GM12878 (cell line): ENCODE data around the gene SGIP1. TPM values are rescaled to one million over a fixed set of nuclear protein-coding genes. Genes with fewer than 3 reads are reported as not detected.

ENCODE experiments used
- ATAC-seq: fragments of 200-7000 bp; cut with Tn5 transposase; 3 replicates; pipeline ENCODE4 v1.9.1; 2020; ENCODE audit warnings: mild to moderate bottlenecking, moderate library complexity
- BruUV-seq: library from RNA; stranded (reverse); fragments of 400-500 nt; replicated peaks from 2 replicates; lab custom pipeline; 2021; lab: Mats Ljungman, UMichigan
- CTCF ChIA-PET: fragments of 300-600 bp; sonication (Branson Sonifier 250); formaldehyde crosslinking; extraction: SDS; loops from one replicate; lab custom pipeline; 2021; ENCODE audit warnings: inconsistent platforms; lab: Yijun Ruan, JAX
- POLR2A ChIA-PET: fragments of 350-600 bp; formaldehyde crosslinking; extraction: SDS; loops from one replicate; lab custom pipeline; 2021; ENCODE audit warnings: inconsistent platforms; lab: Charles Lee
- RAD21 ChIA-PET: fragments of 300-600 bp; sonication (Branson Sonifier 250); formaldehyde crosslinking; loops from one replicate; lab custom pipeline; 2023; ENCODE audit warnings: antibody characterized with exemption; ENCODE audit not compliant: unreplicated experiment; lab: Charles Lee
- SMC1A ChIA-PET: fragments of 300-600 bp; sonication (Branson Sonifier 250); formaldehyde crosslinking; loops from one replicate; lab custom pipeline; 2023; ENCODE audit not compliant: unreplicated experiment, uncharacterized antibody; lab: Charles Lee
- DNase-seq: peaks from one replicate; pipeline ENCODE4 v3.0.0-alpha.2; 2011; ENCODE audit warnings: low read depth, low spot score
- FAIRE-seq: peaks from 3 replicates; lab custom pipeline; 2011; peaks lifted over from hg19 to GRCh38; lab: Jason Lieb, UNC
- H2AFZ ChIP-seq: 2 replicates; pipeline ENCODE4 v1.6.0; 2011; ENCODE audit warnings: low read depth, low read length, control low read depth; ENCODE audit not compliant: control insufficient read depth
- H3K27ac ChIP-seq: 2 replicates; pipeline ENCODE4 v1.5.1; 2011; ENCODE audit warnings: control low read depth; ENCODE audit not compliant: control insufficient read depth, insufficient read depth
- H3K27me3 ChIP-seq, 2 experiments: replicated peaks in 1 of 2; 2 replicates each; pipeline versions ENCODE4 v1.6.0 to v1.6.1; 2011; ENCODE audit warnings: low read length in 1 of 2; ENCODE audit not compliant: control insufficient read depth in 2 of 2, insufficient read depth in 2 of 2
- H3K36me3 ChIP-seq, 2 experiments: 2 replicates each; pipeline ENCODE4 v1.5.1; 2011; ENCODE audit warnings: low read length in 1 of 2; ENCODE audit not compliant: control insufficient read depth in 2 of 2, insufficient read depth in 2 of 2
- H3K4me1 ChIP-seq: 2 replicates; pipeline ENCODE4 v1.6.1; 2011; ENCODE audit warnings: mild to moderate bottlenecking, low read length, moderate library complexity, mixed read lengths; ENCODE audit not compliant: control insufficient read depth, insufficient read depth
- H3K4me2 ChIP-seq: 2 replicates; pipeline ENCODE4 v1.6.0; 2011; ENCODE audit warnings: control low read depth; ENCODE audit not compliant: control insufficient read depth, insufficient read depth
- H3K4me3 ChIP-seq: fragments of 200-600 bp; sonication (generic); 2 replicates; pipeline ENCODE4 v1.5.1; 2016
- H3K79me2 ChIP-seq: 2 replicates; pipeline ENCODE4 v1.6.0; 2011; ENCODE audit warnings: low read length; ENCODE audit not compliant: control insufficient read depth, insufficient read depth
- H3K9ac ChIP-seq: 2 replicates; pipeline ENCODE4 v1.8.0; 2011; ENCODE audit warnings: low read length, control low read depth, mixed read lengths; ENCODE audit not compliant: control insufficient read depth, insufficient read depth
- H3K9me3 ChIP-seq: replicated peaks from 3 replicates; pipeline ENCODE4 v1.5.1; 2011; ENCODE audit warnings: mild to moderate bottlenecking, low read length; ENCODE audit not compliant: control insufficient read depth, insufficient read depth
- H4K20me1 ChIP-seq: 2 replicates; pipeline ENCODE4 v1.6.0; 2011; ENCODE audit not compliant: control insufficient read depth, insufficient read depth
- BCL3 ChIP-seq: IDR thresholded peaks from 2 replicates; pipeline ENCODE4 v1.6.1; 2011; ENCODE audit warnings: borderline replicate concordance, low read depth, mild to moderate bottlenecking, moderate library complexity, low read length; ENCODE audit not compliant: insufficient read depth, poor library complexity, severe bottlenecking
- BMI1 ChIP-seq: fragments of 450-650 bp; IDR thresholded peaks from 2 replicates; pipeline ENCODE4 v1.6.1; 2016; ENCODE audit warnings: mild to moderate bottlenecking, moderate library complexity, borderline replicate concordance
- ESRRA ChIP-seq: IDR thresholded peaks from 2 replicates; pipeline ENCODE4 v1.6.1; 2012; ENCODE audit warnings: mild to moderate bottlenecking, low read length, improper control_type of control experiment
- FOXK2 ChIP-seq: fragments of 450-650 bp; IDR thresholded peaks from 2 replicates; pipeline ENCODE4 v1.6.1; 2017; ENCODE audit warnings: mild to moderate bottlenecking, moderate library complexity
- FOXM1 ChIP-seq: IDR thresholded peaks from 2 replicates; pipeline ENCODE4 v1.6.1; 2012; ENCODE audit warnings: low read depth, mild to moderate bottlenecking, inconsistent platforms, low read length, moderate library complexity
- GABPA ChIP-seq: IDR thresholded peaks from 2 replicates; pipeline ENCODE4 v1.6.1; 2014; ENCODE audit warnings: antibody characterized with exemption, low read depth, mild to moderate bottlenecking, inconsistent platforms
- HSF1 ChIP-seq: fragments of 150-350 bp; IDR thresholded peaks from 2 replicates; pipeline ENCODE4 v1.6.1; 2014; ENCODE audit warnings: mild to moderate bottlenecking, low read depth, low read length
- KDM1A ChIP-seq: fragments of 200-600 bp; sonication (generic); IDR thresholded peaks from 2 replicates; pipeline ENCODE4 v1.6.1; 2016; ENCODE audit warnings: borderline replicate concordance
- MLLT1 ChIP-seq: fragments of 450-650 bp; IDR thresholded peaks from 2 replicates; pipeline ENCODE4 v1.6.1; 2016; ENCODE audit warnings: mild to moderate bottlenecking
- MYB ChIP-seq: fragments of 150-350 bp; IDR thresholded peaks from 2 replicates; pipeline ENCODE4 v1.6.1; 2014; ENCODE audit warnings: mild to moderate bottlenecking, low read depth, low read length, borderline replicate concordance
- MYC ChIP-seq: IDR thresholded peaks from 2 replicates; pipeline ENCODE4 v1.6.1; 2011; ENCODE audit warnings: mild to moderate bottlenecking, low read length, moderate library complexity, inconsistent platforms; ENCODE audit not compliant: insufficient read depth, insufficient replicate concordance, insufficient read length, severe bottlenecking
- NFXL1 ChIP-seq: fragments of 450-650 bp; IDR thresholded peaks from 2 replicates; pipeline ENCODE4 v1.6.1; 2017; ENCODE audit warnings: antibody characterized with exemption, mild to moderate bottlenecking, borderline replicate concordance
- PAX5 ChIP-seq: IDR thresholded peaks from 2 replicates; pipeline ENCODE4 v1.6.1; 2011; ENCODE audit warnings: low read depth, low read length, borderline replicate concordance
- SIX5 ChIP-seq: IDR thresholded peaks from 2 replicates; pipeline ENCODE4 v1.6.1; 2011; ENCODE audit warnings: mild to moderate bottlenecking, low read depth, low read length, moderate library complexity; ENCODE audit not compliant: severe bottlenecking
- TCF7 ChIP-seq: IDR thresholded peaks from 2 replicates; pipeline ENCODE4 v1.6.1; 2014; ENCODE audit warnings: antibody characterized with exemption, borderline replicate concordance
- WGBS: methylation state at CpG from one replicate; pipeline ENCODE4 v1.1.6; 2016; ENCODE audit warnings: low lambda C conversion rate; ENCODE audit not compliant: insufficient replicate concordance, insufficient coverage; ENCODE audit errors: missing lambda C conversion rate; 5-methylcytosine and 5-hydroxymethylcytosine counted together
- in situ Hi-C: fragments of 300-500 bp; cut with MboI; formaldehyde crosslinking; loops from 9 replicates; pipeline ENCODE4 v1.14.3; 2018; ENCODE audit warnings: mixed read lengths
- intact Hi-C: fragments of 100-400 bp; cut with micrococcal nuclease; formaldehyde crosslinking; loops from one replicate; pipeline ENCODE4 v1.14.2; 2022; ENCODE audit not compliant: unreplicated experiment
- polyA plus RNA-seq, 11 experiments: library from polyadenylated mRNA; depleted of rRNA in 4 of 11; unstranded in 6 of 11; stranded (reverse) in 5 of 11; fragments of >200 nt; fragmentation: Nextera tagmentation in 4 of 11; fragmentation: Illumina TruSeq in 1 of 11; extraction: Ambion mirVana in 4 of 11; extraction: Trizol in 1 of 11; gene quantifications; 1 replicate in 1 of 11; 2 replicates in 10 of 11; pipeline versions ENCODE4 v1.2.1 to v1.2.3, GENCODE V29; 2011 to 2016; ENCODE audit warnings: inconsistent platforms in 2 of 11, missing spikeins in 2 of 11, low read depth in 1 of 11
- total RNA-seq, 4 experiments: library from RNA; depleted of rRNA in 3 of 4; stranded (reverse); fragments of >200 nt in 3 of 4; fragmentation: Illumina TruSeq in 1 of 4; extraction: Trizol in 1 of 4; gene quantifications; 2 replicates each; pipeline versions ENCODE4 v1.2.1 to v1.2.3, GENCODE V29; 2013 to 2021
- TF ChIP-seq, protein P1 (sequence below): fragments of 450-650 bp; formaldehyde crosslinking; IDR thresholded peaks from 2 replicates; pipeline ENCODE4 v1.5.0; 2022; ENCODE audit warnings: mild to moderate bottlenecking, missing genetic modification characterization

SGIP1 gene
- total and polyA plus RNA-seq, 10 of the 15 experiments (the other 5 are each of a cell fraction or from before 2014, with no cell fraction given), result 0.15 TPM; not detected in 9

GRCh38 chr1:66686406-66686805 lies 152.5 kb downstream of the SGIP1 start:
- no peak overlapping the region for H3K4me3 ChIP-seq
- ChIA-PET SMC1A (interaction anchor here (0.9 kb wide), 1 partner anchor 14 kb away, joined by 3 read pairs; no protein-coding TSS in a partner anchor), RAD21 (no interaction called here), POLR2A (interaction anchor here (0.6 kb wide), 1 partner anchor 255 kb away, joined by 3 read pairs; no protein-coding TSS in a partner anchor), CTCF (no interaction called here)
- 32% methylated on average over 3 of the region's 3 CpGs for WGBS
- H2AFZ ChIP-seq, result no peak overlapping the region
- no peaks in the 10 kb centered on the region for H3K36me3 ChIP-seq
- H3K9ac ChIP-seq, result no peak overlapping the region
- intact Hi-C loops (no loop called here), in situ Hi-C loops (no loop called here)
- H3K79me2 ChIP-seq, result no peaks in the 10 kb centered on the region
- BruUV-seq, result no TSS peak
- DNase-seq, result no peak
- no peaks in the 10 kb centered on the region for H3K9me3 ChIP-seq
- no peak overlapping the region for H3K4me2 ChIP-seq
- no peak for FAIRE-seq
- H4K20me1 ChIP-seq, result no peaks in the 10 kb centered on the region; the same call in 1 of the 2 replicates
- H3K27ac ChIP-seq, result no peak overlapping the region
- no peaks in the 10 kb centered on the region for H3K27me3 ChIP-seq
- ATAC-seq, result no peak
- no peak for TF ChIP-seq NFXL1
- no peak for TF ChIP-seq GABPA
- no peak for TF ChIP-seq KDM1A
- TF ChIP-seq FOXK2, result no peak
- no peak for TF ChIP-seq BCL3
- no peak for TF ChIP-seq FOXM1
- no peak for TF ChIP-seq MYB
- no peak for TF ChIP-seq MLLT1
- TF ChIP-seq, protein P1, sequence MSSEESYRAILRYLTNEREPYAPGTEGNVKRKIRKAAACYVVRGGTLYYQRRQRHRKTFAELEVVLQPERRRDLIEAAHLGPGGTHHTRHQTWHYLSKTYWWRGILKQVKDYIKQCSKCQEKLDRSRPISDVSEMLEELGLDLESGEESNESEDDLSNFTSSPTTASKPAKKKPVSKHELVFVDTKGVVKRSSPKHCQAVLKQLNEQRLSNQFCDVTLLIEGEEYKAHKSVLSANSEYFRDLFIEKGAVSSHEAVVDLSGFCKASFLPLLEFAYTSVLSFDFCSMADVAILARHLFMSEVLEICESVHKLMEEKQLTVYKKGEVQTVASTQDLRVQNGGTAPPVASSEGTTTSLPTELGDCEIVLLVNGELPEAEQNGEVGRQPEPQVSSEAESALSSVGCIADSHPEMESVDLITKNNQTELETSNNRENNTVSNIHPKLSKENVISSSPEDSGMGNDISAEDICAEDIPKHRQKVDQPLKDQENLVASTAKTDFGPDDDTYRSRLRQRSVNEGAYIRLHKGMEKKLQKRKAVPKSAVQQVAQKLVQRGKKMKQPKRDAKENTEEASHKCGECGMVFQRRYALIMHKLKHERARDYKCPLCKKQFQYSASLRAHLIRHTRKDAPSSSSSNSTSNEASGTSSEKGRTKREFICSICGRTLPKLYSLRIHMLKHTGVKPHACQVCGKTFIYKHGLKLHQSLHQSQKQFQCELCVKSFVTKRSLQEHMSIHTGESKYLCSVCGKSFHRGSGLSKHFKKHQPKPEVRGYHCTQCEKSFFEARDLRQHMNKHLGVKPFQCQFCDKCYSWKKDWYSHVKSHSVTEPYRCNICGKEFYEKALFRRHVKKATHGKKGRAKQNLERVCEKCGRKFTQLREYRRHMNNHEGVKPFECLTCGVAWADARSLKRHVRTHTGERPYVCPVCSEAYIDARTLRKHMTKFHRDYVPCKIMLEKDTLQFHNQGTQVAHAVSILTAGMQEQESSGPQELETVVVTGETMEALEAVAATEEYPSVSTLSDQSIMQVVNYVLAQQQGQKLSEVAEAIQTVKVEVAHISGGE (CRISPR knock-in tag), result no peak
- no peak for TF ChIP-seq BMI1
- no peak for TF ChIP-seq MYC
- no peak for TF ChIP-seq PAX5
- TF ChIP-seq SIX5, result no peak
- TF ChIP-seq ESRRA, result no peak
- no peak for TF ChIP-seq TCF7
- no peak for TF ChIP-seq HSF1
- H3K4me1 ChIP-seq, result no peaks in the 10 kb centered on the region
